ENCODE measurements around the gene AKR1E2. TPM values are rescaled to one million over a fixed set of nuclear protein-coding genes. Genes with fewer than 3 reads are reported as not detected.

AKR1E2 gene
- total and polyA plus RNA-seq, 4 experiments from 2014 or later = 1.5 to 9.8 (median 5.7) TPM

Other genes with a start within 250 kb of the AKR1E2 start
- gene AKR1C1, start 137.2 kb downstream of the AKR1E2 start, total RNA-seq = 1 to 10 TPM; 1.7 to 1.9 TPM
- gene AKR1C1, start 137.2 kb downstream of the AKR1E2 start, polyA plus RNA-seq = 1 to 10 TPM in 1 of 2 donors, under 1 TPM in 1; 0.08 to 1.1 TPM
- not detected for gene AKR1C2, start 177.7 kb downstream of the AKR1E2 start, total RNA-seq
- gene AKR1C2, start 177.7 kb downstream of the AKR1E2 start, polyA plus RNA-seq = not detected

Measured in CD4-positive, alpha-beta memory T cell (primary cell).